MM.1S (cell line): Measurements from ENCODE around the gene ZRSR2.

Experiments
- DNase-seq: peaks from one replicate; pipeline ENCODE4 v3.0.0-alpha.2; 2015
- H2AFZ ChIP-seq: fragments of 300-600 bp; sonication (generic); 2 replicates; pipeline ENCODE4 v1.6.0; 2016; ENCODE audit warnings: antibody characterized with exemption, low read length
- H3F3A ChIP-seq: fragments of 300-600 bp; sonication (generic); 2 replicates; pipeline ENCODE4 v1.6.1; 2016; ENCODE audit warnings: mild to moderate bottlenecking, antibody characterized with exemption, low read length, moderate library complexity, mixed read lengths; ENCODE audit not compliant: insufficient read depth
- H3K27ac ChIP-seq: fragments of 300-600 bp; sonication (generic); 2 replicates; pipeline ENCODE4 v1.5.1; 2016; ENCODE audit warnings: mild to moderate bottlenecking, low read length
- H3K27me3 ChIP-seq: fragments of 300-600 bp; sonication (generic); replicated peaks from 2 replicates; pipeline ENCODE4 v1.6.0; 2016; ENCODE audit warnings: low read length; ENCODE audit not compliant: insufficient read depth
- H3K36me3 ChIP-seq: fragments of 300-600 bp; sonication (generic); replicated peaks from 2 replicates; pipeline ENCODE4 v1.6.1; 2016; ENCODE audit warnings: mild to moderate bottlenecking, low read length, mixed read lengths; ENCODE audit not compliant: insufficient read depth
- H3K4me1 ChIP-seq: fragments of 300-600 bp; sonication (generic); 2 replicates; pipeline ENCODE4 v1.6.1; 2016; ENCODE audit warnings: low read length, mixed read lengths
- H3K4me2 ChIP-seq: fragments of 300-600 bp; sonication (generic); 2 replicates; pipeline ENCODE4 v1.6.0; 2016; ENCODE audit warnings: low read depth, low read length
- H3K4me3 ChIP-seq: fragments of 300-600 bp; sonication (generic); 2 replicates; pipeline ENCODE4 v1.5.1; 2016; ENCODE audit warnings: low read length, mixed read lengths
- H3K79me2 ChIP-seq: fragments of 300-600 bp; sonication (generic); 2 replicates; pipeline ENCODE4 v1.6.1; 2016; ENCODE audit warnings: mixed run types, low read length, mixed read lengths
- H3K9ac ChIP-seq: fragments of 300-600 bp; sonication (generic); 2 replicates; pipeline ENCODE4 v1.6.1; 2016; ENCODE audit warnings: low read length, mixed read lengths
- H3K9me2 ChIP-seq: fragments of 300-600 bp; sonication (generic); replicated peaks from 2 replicates; pipeline ENCODE4 v1.6.1; 2016; ENCODE audit warnings: mild to moderate bottlenecking, low read length, mixed read lengths; ENCODE audit not compliant: insufficient read depth
- H3K9me3 ChIP-seq: fragments of 300-600 bp; sonication (generic); replicated peaks from 2 replicates; pipeline ENCODE4 v1.6.1; 2016; ENCODE audit warnings: mild to moderate bottlenecking, low read length, mixed read lengths; ENCODE audit not compliant: insufficient read depth
- H4K20me1 ChIP-seq: fragments of 300-600 bp; sonication (generic); 2 replicates; pipeline ENCODE4 v1.6.1; 2016; ENCODE audit warnings: mild to moderate bottlenecking, low read length, moderate library complexity, mixed read lengths; ENCODE audit not compliant: insufficient read depth
- CTCF ChIP-seq: fragments of 300-600 bp; sonication (generic); IDR thresholded peaks from 2 replicates; pipeline ENCODE4 v1.5.1; 2016; ENCODE audit warnings: antibody characterized with exemption, low read length, mixed read lengths
- EZH2 ChIP-seq: fragments of 300-600 bp; sonication (generic); optimal IDR thresholded peaks from 2 replicates; pipeline ENCODE3; 2017; ENCODE audit warnings: low read depth, mild to moderate bottlenecking, antibody characterized with exemption, low read length, mixed read lengths
- EZH2phosphoT487 ChIP-seq: fragments of 300-600 bp; sonication (generic); IDR thresholded peaks from 2 replicates; pipeline ENCODE4 v1.6.1; 2018; ENCODE audit warnings: antibody characterized with exemption, low read length

The ZRSR2 gene

GRCh38 chrX:15858051-15858450 is 67.8 kb downstream of the ZRSR2 start:
- Histone ChIP-seq H3K27me3 (no peaks in the 10 kb centered on the region), H3K79me2 (peaks cover 11% of the 10 kb centered on the region), H3K4me1 (peaks cover 10% of the 10 kb centered on the region; the same call in 1 of the 2 replicates), H3K4me2 (no peak overlapping the region), H3F3A (peaks cover 20% of the 10 kb centered on the region), H3K36me3 (no peaks in the 10 kb centered on the region), H4K20me1 (no peaks in the 10 kb centered on the region), H3K27ac (no peak overlapping the region), H2AFZ (no peak overlapping the region), H3K9ac (no peak overlapping the region), H3K4me3 (no peak overlapping the region), H3K9me2 (no peaks in the 10 kb centered on the region), H3K9me3 (no peaks in the 10 kb centered on the region)
- DNase-seq, result no peak
- TF ChIP-seq CTCF (no peak), EZH2phosphoT487 (no peak), EZH2 (no peak)

- H3F3A ChIP-seq, result peaks cover 10% of the 10 kb centered on the region; the same call in 1 of the 2 replicates
- H4K20me1 ChIP-seq, result no peaks in the 10 kb centered on the region
- no peaks in the 10 kb centered on the region for H3K27me3 ChIP-seq
- H3K4me1 ChIP-seq, result peaks cover 10% of the 10 kb centered on the region; the same call in 1 of the 2 replicates
- H3K36me3 ChIP-seq, result no peaks in the 10 kb centered on the region
- H3K4me2 ChIP-seq, result no peak overlapping the region
- no peak overlapping the region for H3K4me3 ChIP-seq
- no peaks in the 10 kb centered on the region for H3K9me3 ChIP-seq
- TF ChIP-seq EZH2phosphoT487, result no peak
- TF ChIP-seq CTCF, result no peak
- H3K9ac ChIP-seq, result no peak overlapping the region
- no peaks in the 10 kb centered on the region for H3K79me2 ChIP-seq
- DNase-seq, result no peak
- no peak overlapping the region for H2AFZ ChIP-seq
- no peak overlapping the region for H3K27ac ChIP-seq
- no peaks in the 10 kb centered on the region for H3K9me2 ChIP-seq
Observed at GRCh38 chrX:15860921-15861320, 70.6 kb downstream of the ZRSR2 start.

GRCh38 chrX:15864023-15864422 is 73.7 kb downstream of the ZRSR2 start:
- Histone ChIP-seq H3K4me2 (no peak overlapping the region), H3K9me3 (no peaks in the 10 kb centered on the region), H2AFZ (no peak overlapping the region), H4K20me1 (no peaks in the 10 kb centered on the region), H3F3A (no peaks in the 10 kb centered on the region), H3K79me2 (no peaks in the 10 kb centered on the region), H3K9ac (no peak overlapping the region), H3K36me3 (no peaks in the 10 kb centered on the region), H3K27me3 (no peaks in the 10 kb centered on the region), H3K27ac (no peak overlapping the region), H3K9me2 (no peaks in the 10 kb centered on the region), H3K4me1 (no peaks in the 10 kb centered on the region), H3K4me3 (no peak overlapping the region)
- TF ChIP-seq EZH2 (no peak), CTCF (no peak), EZH2phosphoT487 (no peak)
- no peak for DNase-seq
